DOHH2 (cell line): Measurements from ENCODE around the gene EHMT1.

ENCODE experiments used
- H3F3A ChIP-seq: fragments of 200-600 bp; sonication (generic), shearing (Covaris generic); 2 replicates; pipeline ENCODE4 v1.6.0; 2016; ENCODE audit warnings: antibody characterized with exemption, mild to moderate bottlenecking; ENCODE audit not compliant: control insufficient read depth, insufficient read depth
- H3K27ac ChIP-seq: fragments of 200-600 bp; sonication (generic); 2 replicates; pipeline ENCODE4 v1.5.1; 2014; ENCODE audit warnings: low read depth, mild to moderate bottlenecking, low read length, moderate library complexity
- H3K27me3 ChIP-seq: fragments of 200-600 bp; sonication (generic); 2 replicates; pipeline ENCODE4 v1.6.1; 2014; ENCODE audit warnings: mild to moderate bottlenecking, low read length, mixed read lengths; ENCODE audit not compliant: control insufficient read depth
- H3K36me3 ChIP-seq: fragments of 200-600 bp; sonication (generic); 2 replicates; pipeline ENCODE4 v1.6.1; 2014; ENCODE audit warnings: mild to moderate bottlenecking, low read length, moderate library complexity, mixed read lengths; ENCODE audit not compliant: control insufficient read depth
- H3K4me1 ChIP-seq: fragments of 200-600 bp; sonication (generic); 2 replicates; pipeline ENCODE4 v1.6.1; 2014; ENCODE audit warnings: mild to moderate bottlenecking, low read length, mixed read lengths; ENCODE audit not compliant: control insufficient read depth
- H3K4me2 ChIP-seq: fragments of 200-600 bp; sonication (generic); 2 replicates; pipeline ENCODE4 v1.6.0; 2014; ENCODE audit warnings: mild to moderate bottlenecking, low read length, moderate library complexity
- H3K4me3 ChIP-seq: fragments of 200-600 bp; sonication (generic); 2 replicates; pipeline ENCODE4 v1.5.1; 2014; ENCODE audit warnings: mild to moderate bottlenecking, low read length, mixed read lengths
- H3K79me2 ChIP-seq: fragments of 200-600 bp; sonication (generic); 2 replicates; pipeline ENCODE4 v1.6.1; 2014; ENCODE audit warnings: mild to moderate bottlenecking, low read length, mixed read lengths; ENCODE audit not compliant: control insufficient read depth
- H3K9me2 ChIP-seq: fragments of 200-600 bp; sonication (generic); replicated peaks from 2 replicates; pipeline ENCODE4 v1.6.1; 2014; ENCODE audit warnings: mild to moderate bottlenecking, low read length, mixed read lengths; ENCODE audit not compliant: control insufficient read depth
- H3K9me3 ChIP-seq: fragments of 200-600 bp; sonication (generic); 2 replicates; pipeline ENCODE4 v1.6.1; 2014; ENCODE audit warnings: antibody characterized with exemption, low read length, mixed read lengths; ENCODE audit not compliant: control insufficient read depth, insufficient read depth
- H4K20me1 ChIP-seq: fragments of 200-600 bp; sonication (generic); 2 replicates; pipeline ENCODE4 v1.6.0; 2014; ENCODE audit warnings: low read depth, mild to moderate bottlenecking, antibody characterized with exemption, low read length, moderate library complexity; ENCODE audit not compliant: control insufficient read depth, insufficient read depth
- EZH2phosphoT487 ChIP-seq: fragments of 200-600 bp; sonication (generic); IDR thresholded peaks from 2 replicates; pipeline ENCODE4 v1.6.1; 2017; ENCODE audit warnings: borderline replicate concordance, mild to moderate bottlenecking, antibody characterized with exemption, low read length, moderate library complexity, mixed read lengths
- TF ChIP-seq, protein P1 (sequence below): fragments of 200-600 bp; sonication (generic); IDR thresholded peaks from one replicate; pipeline ENCODE4 v1.5.1; 2014; ENCODE audit warnings: antibody characterized with exemption, mild to moderate bottlenecking, low read depth, low read length; ENCODE audit not compliant: poor library complexity, severe bottlenecking

EHMT1 gene

DNA sequence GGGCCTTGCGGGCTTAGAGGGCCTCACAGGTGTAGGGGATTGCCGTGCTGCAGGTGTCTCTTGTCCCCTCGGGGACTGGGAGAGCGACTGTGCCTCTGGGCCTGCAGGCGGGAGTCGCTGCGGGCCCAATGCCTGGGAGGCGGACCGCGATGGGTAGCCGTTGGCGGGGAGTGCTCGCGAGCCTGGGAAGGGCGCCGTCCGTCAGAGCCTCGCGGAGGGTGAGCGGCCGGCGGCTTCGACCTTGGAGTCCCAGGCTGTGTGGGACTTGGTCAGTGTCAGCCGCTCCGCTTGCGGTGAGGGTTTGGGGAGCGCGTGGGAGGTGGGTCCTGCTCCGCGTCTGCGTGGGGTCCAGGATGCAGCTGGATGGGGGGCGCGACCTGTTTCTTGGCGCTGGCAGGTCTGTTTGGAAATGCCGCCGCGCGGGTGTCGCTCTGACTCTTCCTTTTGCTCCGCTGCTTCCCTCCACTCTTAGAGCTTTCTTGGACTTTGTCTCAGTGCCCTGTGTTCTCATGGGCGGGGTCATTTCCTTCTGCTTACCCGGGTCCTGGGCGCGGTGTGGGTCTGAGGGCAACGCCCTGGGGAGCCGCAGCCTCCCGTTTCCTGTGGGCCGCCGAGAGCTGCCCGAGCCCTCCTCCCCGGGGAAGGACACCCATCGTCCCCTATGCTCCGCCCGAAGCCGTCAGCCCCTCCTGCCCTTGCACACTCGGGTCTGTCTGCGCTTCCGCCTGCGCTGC lies 169.9 kb downstream of the EHMT1 start:
- H3K9me2 ChIP-seq, result no peaks in the 10 kb centered on the region
- H3K9me3 ChIP-seq, result no peaks in the 10 kb centered on the region
- no peak overlapping the region for H3K4me2 ChIP-seq
- no peak overlapping the region for H3K4me3 ChIP-seq
- H3K79me2 ChIP-seq, result peaks cover 21% of the 10 kb centered on the region
- H3F3A ChIP-seq, result no peaks in the 10 kb centered on the region
- 0 out of 2 replicates have a peak, but pooled peaks cover 3% of the 10 kb centered on the region for H4K20me1 ChIP-seq
- no peaks in the 10 kb centered on the region for H3K27me3 ChIP-seq
- TF ChIP-seq EZH2phosphoT487, result no peak
- H3K36me3 ChIP-seq, result peaks cover 96% of the 10 kb centered on the region
- H3K4me1 ChIP-seq, result no peaks in the 10 kb centered on the region
- no peak overlapping the region for H3K27ac ChIP-seq

DNA sequence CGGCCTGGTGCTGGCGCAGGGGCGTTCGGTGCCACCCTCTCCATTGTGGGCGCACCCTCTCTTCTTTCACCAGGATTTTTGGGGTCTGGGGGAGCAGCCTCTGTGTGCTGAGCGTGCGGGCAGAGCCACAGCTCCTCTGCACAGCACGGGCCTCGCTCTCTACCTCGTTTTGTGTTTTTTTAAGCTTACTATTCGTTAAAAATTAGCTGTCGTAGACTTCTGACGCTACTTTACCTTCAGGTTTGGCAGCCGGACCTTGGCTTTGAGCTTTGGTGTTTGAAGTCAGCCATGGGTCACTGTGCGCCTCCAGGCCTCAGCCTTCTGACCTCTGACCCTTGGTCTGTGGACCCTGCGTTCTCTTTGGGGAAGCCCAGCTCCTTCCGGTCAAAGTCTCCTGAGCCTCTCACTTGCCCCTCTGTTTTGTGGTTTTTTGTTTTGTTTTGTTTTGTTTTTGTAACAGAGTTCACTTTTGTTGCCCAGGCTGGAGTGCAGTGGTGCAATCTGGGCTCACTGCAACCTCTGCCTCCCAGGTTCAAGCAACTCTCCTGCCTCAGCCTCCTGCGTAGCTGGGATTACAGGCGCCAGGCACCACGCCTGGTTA lies 170.6 kb downstream of the EHMT1 start:
- Histone ChIP-seq H3K79me2 (peaks cover 15% of the 10 kb centered on the region), H3K27me3 (no peaks in the 10 kb centered on the region), H3K4me3 (no peak overlapping the region), H3K9me3 (no peaks in the 10 kb centered on the region), H3K36me3 (peaks cover 94% of the 10 kb centered on the region), H3K27ac (no peak overlapping the region), H3K4me2 (no peak overlapping the region), H3K4me1 (no peaks in the 10 kb centered on the region), H3K9me2 (no peaks in the 10 kb centered on the region), H3F3A (no peaks in the 10 kb centered on the region), H4K20me1 (no peaks in the 10 kb centered on the region)
- TF ChIP-seq EZH2phosphoT487, result no peak
- TF ChIP-seq, protein P1, sequence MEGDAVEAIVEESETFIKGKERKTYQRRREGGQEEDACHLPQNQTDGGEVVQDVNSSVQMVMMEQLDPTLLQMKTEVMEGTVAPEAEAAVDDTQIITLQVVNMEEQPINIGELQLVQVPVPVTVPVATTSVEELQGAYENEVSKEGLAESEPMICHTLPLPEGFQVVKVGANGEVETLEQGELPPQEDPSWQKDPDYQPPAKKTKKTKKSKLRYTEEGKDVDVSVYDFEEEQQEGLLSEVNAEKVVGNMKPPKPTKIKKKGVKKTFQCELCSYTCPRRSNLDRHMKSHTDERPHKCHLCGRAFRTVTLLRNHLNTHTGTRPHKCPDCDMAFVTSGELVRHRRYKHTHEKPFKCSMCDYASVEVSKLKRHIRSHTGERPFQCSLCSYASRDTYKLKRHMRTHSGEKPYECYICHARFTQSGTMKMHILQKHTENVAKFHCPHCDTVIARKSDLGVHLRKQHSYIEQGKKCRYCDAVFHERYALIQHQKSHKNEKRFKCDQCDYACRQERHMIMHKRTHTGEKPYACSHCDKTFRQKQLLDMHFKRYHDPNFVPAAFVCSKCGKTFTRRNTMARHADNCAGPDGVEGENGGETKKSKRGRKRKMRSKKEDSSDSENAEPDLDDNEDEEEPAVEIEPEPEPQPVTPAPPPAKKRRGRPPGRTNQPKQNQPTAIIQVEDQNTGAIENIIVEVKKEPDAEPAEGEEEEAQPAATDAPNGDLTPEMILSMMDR, result no peak

DNA sequence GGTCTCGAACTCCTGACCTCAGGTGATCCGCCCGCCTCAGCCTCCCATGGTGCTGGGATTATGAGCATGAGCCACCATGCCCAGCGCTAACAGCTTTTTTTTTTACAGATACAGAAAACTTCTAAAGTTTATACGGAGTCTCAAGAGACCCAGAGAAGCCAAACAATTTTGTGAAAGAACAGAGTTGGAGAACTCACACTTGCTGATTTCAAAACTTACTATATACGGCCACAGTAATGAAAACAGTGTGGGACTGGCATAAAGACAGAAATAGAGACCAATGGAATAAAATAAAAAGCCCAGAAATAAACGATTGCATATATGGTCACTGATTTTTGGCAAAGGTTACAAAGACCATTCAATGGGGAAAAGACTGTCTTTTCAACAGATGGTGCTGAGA lies 173.1 kb downstream of the EHMT1 start:
- H3K4me3 ChIP-seq, result no peak overlapping the region
- H3K79me2 ChIP-seq, result peaks cover 6% of the 10 kb centered on the region
- no peaks in the 10 kb centered on the region for H4K20me1 ChIP-seq
- H3K36me3 ChIP-seq, result peaks cover 90% of the 10 kb centered on the region
- H3K4me1 ChIP-seq, result no peaks in the 10 kb centered on the region
- TF ChIP-seq EZH2phosphoT487, result no peak
- TF ChIP-seq, protein P1, result no peak
- H3K27me3 ChIP-seq, result no peaks in the 10 kb centered on the region
- no peak overlapping the region for H3K4me2 ChIP-seq
- H3F3A ChIP-seq, result no peaks in the 10 kb centered on the region
- no peaks in the 10 kb centered on the region for H3K9me3 ChIP-seq
- H3K9me2 ChIP-seq, result no peaks in the 10 kb centered on the region
- no peak overlapping the region for H3K27ac ChIP-seq

DNA sequence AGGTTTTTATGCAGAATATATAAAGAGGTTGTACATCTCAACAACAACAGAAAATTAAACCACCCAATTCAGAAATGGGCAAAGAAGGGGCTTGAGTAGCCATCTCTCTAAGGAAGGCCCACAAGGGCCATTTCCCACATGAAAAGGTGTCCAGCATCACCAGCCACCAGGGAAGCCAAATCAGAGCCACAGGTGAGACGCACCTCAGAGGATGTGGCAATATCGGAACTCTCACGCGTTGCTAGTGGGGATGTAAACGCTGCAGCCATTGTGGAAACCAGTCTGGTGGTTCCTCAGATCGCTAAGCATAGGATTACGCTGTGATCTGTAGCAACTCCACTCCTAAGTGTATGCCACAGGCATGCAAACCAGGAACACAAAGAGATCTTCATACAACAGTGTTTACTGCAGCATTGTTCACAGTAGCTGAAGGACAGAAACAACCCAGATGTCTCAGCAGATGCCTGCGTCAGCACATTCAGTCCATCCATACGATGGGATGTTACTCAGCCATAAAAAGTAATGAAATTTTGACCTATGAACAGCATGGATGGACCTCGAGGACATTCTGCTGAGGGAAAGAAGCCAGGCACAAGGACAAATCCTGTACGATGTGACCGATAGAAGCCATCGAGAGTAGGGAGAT lies 174.5 kb downstream of the EHMT1 start:
- no peaks in the 10 kb centered on the region for H3K79me2 ChIP-seq
- H3K27ac ChIP-seq, result no peak overlapping the region
- peaks cover 89% of the 10 kb centered on the region for H3K36me3 ChIP-seq
- no peak overlapping the region for H3K4me2 ChIP-seq
- H3F3A ChIP-seq, result no peaks in the 10 kb centered on the region
- H3K4me3 ChIP-seq, result no peak overlapping the region
- H3K9me2 ChIP-seq, result no peaks in the 10 kb centered on the region
- no peaks in the 10 kb centered on the region for H3K9me3 ChIP-seq
- H4K20me1 ChIP-seq, result no peaks in the 10 kb centered on the region
- no peaks in the 10 kb centered on the region for H3K27me3 ChIP-seq
- H3K4me1 ChIP-seq, result no peaks in the 10 kb centered on the region
- TF ChIP-seq EZH2phosphoT487, result no peak
- TF ChIP-seq, protein P1, result no peak
